Activated T-cell treated with anti-CD3 and anti-CD28 coated beads for 48 hours (primary cell): ENCODE results near the gene IL24.

Experiments used
- DNase-seq: peaks from one replicate; pipeline ENCODE4 v3.0.0-alpha.2; 2020; ENCODE audit warnings: low read depth

IL24 gene

GRCh38 chr1:206953126-206953525 lies 55.9 kb downstream of the IL24 start:
- DNase-seq: no peak

- DNase-seq: no peak
Observed at GRCh38 chr1:206953626-206954025, 56.4 kb downstream of the IL24 start.
